ENCODE measurements around the gene BMP8A. TPM values are rescaled to one million over a fixed set of nuclear protein-coding genes. Genes with fewer than 3 reads are reported as not detected.
"Not testable (repeated sequence)": the region's sequence is repeated elsewhere in the genome, so short reads cannot be mapped to it uniquely, and the experiment has no call there.

Gene BMP8A
- total and polyA plus RNA-seq, 8 donors, result 0.37 to 0.82 (median 0.64) TPM

DNA sequence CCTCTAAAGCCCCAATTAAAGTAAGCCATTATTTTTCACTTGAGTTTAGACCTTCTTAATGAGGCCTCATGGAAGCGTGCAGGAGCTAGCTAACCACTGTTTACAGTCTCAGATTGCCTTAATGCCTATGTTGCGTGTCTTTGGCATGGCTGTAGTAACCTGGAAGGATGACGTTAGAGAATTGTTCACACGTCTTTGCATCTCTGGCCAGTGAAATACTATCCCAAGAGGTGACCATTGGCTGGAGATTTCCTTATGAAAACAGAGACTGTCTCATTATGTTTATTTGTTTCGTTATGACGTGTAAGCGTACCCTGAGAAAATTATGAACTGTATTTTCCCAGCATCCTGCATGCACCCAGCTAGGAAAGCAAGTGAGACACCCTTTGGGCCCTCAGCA, 18.6 kb upstream of the BMP8A start:
- ATAC-seq, result no peak
- peaks cover 0 to 94% of the 10 kb centered on the region in 2 donors for H3K36me3 ChIP-seq
- intact Hi-C loops (cut with DNase I), result no loop called here

DNA sequence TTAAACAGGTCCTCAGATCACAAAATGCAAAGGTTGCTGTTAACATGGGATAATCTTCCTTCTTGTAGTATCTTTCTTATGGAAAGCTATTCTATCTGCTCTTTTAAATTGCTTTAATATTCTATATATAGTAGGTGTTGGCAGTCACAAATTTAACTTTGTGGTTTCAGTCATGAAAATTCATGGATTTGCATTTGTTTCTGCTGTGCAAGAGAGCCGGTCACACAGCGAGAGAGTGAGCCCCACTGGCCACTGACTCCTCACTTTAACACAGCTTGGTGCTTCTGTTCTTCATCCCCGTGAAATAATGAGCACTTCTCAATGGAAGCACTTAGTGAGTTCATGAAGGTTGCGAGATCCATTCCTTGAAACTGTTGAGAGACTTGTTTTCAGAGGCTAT, 18.1 kb upstream of the BMP8A start:
- intact Hi-C loops (cut with DNase I), result no loop called here
- H3K27ac ChIP-seq, result no peak overlapping the region
- H3K4me1 ChIP-seq, result no peaks in the 10 kb centered on the region
- peaks cover 0 to 93% of the 10 kb centered on the region in 2 donors for H3K36me3 ChIP-seq
- H3K9me3 ChIP-seq, result no peaks in the 10 kb centered on the region
- H3K27me3 ChIP-seq, result no peaks in the 10 kb centered on the region
- TF ChIP-seq, protein P1, sequence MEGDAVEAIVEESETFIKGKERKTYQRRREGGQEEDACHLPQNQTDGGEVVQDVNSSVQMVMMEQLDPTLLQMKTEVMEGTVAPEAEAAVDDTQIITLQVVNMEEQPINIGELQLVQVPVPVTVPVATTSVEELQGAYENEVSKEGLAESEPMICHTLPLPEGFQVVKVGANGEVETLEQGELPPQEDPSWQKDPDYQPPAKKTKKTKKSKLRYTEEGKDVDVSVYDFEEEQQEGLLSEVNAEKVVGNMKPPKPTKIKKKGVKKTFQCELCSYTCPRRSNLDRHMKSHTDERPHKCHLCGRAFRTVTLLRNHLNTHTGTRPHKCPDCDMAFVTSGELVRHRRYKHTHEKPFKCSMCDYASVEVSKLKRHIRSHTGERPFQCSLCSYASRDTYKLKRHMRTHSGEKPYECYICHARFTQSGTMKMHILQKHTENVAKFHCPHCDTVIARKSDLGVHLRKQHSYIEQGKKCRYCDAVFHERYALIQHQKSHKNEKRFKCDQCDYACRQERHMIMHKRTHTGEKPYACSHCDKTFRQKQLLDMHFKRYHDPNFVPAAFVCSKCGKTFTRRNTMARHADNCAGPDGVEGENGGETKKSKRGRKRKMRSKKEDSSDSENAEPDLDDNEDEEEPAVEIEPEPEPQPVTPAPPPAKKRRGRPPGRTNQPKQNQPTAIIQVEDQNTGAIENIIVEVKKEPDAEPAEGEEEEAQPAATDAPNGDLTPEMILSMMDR (IDR thresholded peaks at IDR 0.05), result no peak
- no peak for ATAC-seq
- H3K4me3 ChIP-seq, result no peak overlapping the region
- no peak for DNase-seq

More for the DNA sequence above, 18.6 kb upstream of the BMP8A start:
- H3K27me3 ChIP-seq, result no peaks in the 10 kb centered on the region
- H3K4me3 ChIP-seq, result no peak overlapping the region
- H3K4me1 ChIP-seq, result no peaks in the 10 kb centered on the region
- no peak overlapping the region for H3K27ac ChIP-seq
- no peaks in the 10 kb centered on the region for H3K9me3 ChIP-seq
- DNase-seq, result no peak
- TF ChIP-seq, protein P1 (IDR thresholded peaks at IDR 0.05), result no peak

DNA sequence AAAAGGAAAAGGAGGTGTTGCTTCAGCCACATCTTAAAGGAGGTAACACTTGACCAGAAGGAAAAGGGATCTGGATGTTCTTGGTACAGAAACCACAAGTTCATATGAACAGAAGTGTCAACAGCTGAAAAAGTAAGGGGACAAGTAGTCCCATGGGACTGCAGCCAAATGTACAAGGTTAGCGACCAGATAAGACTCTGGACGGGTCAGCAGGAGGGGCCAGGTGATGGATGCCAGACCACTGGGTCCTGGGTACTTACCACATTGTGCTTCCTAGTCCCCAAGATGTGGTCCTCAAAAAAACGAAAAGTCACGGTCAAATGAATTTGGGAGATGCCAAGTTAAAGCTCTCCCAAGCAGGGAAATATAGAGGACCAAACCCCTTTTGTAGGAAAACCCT, 16.6 kb upstream of the BMP8A start:
- TF ChIP-seq, protein P1 (IDR thresholded peaks at IDR 0.05), result no peak
- Histone ChIP-seq H3K36me3 (peaks cover 0 to 92% of the 10 kb centered on the region in 2 donors), H3K27ac (no peak overlapping the region), H3K4me1 (no peaks in the 10 kb centered on the region), H3K9me3 (no peaks in the 10 kb centered on the region), H3K27me3 (no peaks in the 10 kb centered on the region), H3K4me3 (no peak overlapping the region)
- intact Hi-C loops (cut with DNase I), result no loop called here
- ATAC-seq (no peak), DNase-seq (no peak)

DNA sequence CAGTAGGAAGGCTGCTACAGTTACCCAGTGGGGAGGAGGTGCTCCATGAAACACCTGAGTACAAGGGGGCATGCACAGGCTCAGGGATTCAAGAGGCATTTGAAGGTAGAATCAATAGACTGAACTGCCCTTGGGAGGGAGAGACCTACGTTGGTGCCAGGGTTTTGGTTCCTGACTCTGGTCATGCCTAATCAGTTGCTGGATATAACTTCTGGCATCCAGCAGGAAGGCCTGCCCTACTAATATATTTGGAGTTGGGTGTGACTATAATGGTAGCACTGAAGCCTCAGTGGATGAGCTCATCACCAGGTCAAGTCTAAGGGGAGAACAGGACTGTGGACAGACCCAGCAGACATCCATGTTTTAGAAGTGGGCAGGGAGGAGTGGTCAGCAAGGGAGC, 15.9 kb upstream of the BMP8A start:
- H3K4me1 ChIP-seq; DNase-seq; H3K4me3 ChIP-seq; H3K27ac ChIP-seq; H3K9me3 ChIP-seq; ATAC-seq; intact Hi-C loops (cut with DNase I); H3K27me3 ChIP-seq: not testable (repeated sequence)
- peaks cover 0 to 92% of the 10 kb centered on the region in 2 donors for H3K36me3 ChIP-seq

DNA sequence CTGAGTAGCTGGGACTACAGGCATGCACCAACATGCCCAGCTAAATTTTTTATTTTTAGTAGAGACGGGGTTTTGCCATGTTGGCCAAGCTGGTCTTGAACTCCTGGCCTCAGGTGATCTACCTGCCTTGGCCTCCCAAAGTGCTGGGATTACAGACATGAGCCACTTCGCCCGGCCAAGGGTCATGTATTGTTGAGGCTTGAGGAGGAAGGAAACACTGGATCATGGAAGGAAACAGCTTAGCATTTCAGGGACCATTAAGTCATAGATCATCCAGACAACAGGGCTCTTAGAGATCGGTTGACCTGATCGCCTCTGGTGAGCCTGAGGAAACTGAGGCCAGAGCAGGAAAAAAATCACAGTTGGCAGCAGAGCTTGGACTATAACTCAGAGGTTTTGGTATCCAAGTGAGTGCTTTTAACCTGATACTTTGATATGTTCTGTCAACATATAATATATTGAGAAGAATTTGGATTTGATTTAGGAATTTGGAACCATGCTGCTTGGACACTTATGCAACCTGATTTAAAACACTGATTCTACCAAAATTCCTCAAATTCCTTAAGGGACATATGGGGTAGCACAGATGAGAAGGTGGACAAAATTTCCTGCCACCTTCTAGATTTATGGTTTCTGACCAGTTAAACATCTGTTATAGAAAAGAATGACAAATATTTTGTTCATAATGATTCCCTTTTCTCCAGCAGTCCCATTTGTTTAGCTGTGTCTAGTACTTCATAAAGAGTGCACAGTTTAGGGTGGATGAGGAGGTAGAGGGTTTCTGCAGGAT, 13.1 kb upstream of the BMP8A start:
- TF ChIP-seq, protein P1 (IDR thresholded peaks at IDR 0.05), result no peak
- H3K27me3 ChIP-seq, result no peaks in the 10 kb centered on the region
- no peaks in the 10 kb centered on the region for H3K9me3 ChIP-seq
- no peak overlapping the region for H3K4me3 ChIP-seq
- peaks cover 0 to 92% of the 10 kb centered on the region in 2 donors for H3K36me3 ChIP-seq
- H3K4me1 ChIP-seq, result no peaks in the 10 kb centered on the region
- ATAC-seq (no peak), DNase-seq (no peak)
- intact Hi-C loops (cut with DNase I), result no loop called here
- H3K27ac ChIP-seq, result no peak overlapping the region
